Measurements from ENCODE around the gene ABCA1.

DNA sequence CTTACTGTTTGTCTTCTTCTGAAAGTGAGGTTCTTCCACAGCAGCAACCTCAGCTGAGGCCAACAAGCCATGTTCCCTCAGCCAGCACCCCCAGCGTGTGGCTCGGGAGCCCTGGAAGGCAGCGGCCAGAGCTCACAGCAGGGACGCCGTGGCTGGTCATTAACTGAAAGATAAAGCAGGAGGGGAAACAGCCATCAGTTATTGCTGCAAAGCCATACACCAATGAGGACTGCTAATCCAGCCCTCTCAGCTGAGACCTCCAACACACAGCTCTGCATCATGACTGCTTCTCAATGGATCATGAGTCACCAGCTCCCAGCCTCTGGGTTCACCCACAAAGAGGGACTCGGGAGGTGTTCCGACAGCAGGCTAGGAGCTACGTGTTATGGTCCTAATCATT lies 24.3 kb downstream of the ABCA1 start:
- no peak for TF ChIP-seq EZH2 (IDR thresholded peaks at IDR 0.05)
- TF ChIP-seq POLR2AphosphoS5 (IDR thresholded peaks at IDR 0.05; ENCODE audit: borderline replicate concordance, low read depth, low read length), result no peak
